ENCODE results near the gene LCE2B.

LCE2B gene

DNA sequence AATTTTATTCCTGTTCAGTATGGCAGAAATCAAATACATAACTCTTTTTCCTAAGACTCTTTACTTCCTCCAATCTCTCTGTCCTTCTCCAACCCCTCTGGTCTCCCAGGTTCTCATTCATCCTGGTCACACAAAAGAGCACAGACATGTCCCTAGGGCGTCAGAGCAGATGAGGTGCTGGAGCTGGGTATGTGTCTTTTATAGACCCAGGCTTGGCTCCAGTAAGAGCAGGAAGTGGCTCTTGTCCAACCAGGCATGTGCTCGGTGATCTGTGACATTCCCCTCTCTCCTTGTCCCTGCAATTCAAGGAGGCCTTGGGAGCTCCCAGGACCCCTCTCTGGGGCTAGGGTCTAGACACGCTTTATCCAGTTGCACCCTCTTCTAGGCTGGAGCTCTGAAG, 40.8 kb upstream of the LCE2B start:
- TF ChIP-seq ZBTB17 (tag by site-specific recombination; IDR thresholded peaks at IDR 0.05): no peak
- TF ChIP-seq, protein P1, sequence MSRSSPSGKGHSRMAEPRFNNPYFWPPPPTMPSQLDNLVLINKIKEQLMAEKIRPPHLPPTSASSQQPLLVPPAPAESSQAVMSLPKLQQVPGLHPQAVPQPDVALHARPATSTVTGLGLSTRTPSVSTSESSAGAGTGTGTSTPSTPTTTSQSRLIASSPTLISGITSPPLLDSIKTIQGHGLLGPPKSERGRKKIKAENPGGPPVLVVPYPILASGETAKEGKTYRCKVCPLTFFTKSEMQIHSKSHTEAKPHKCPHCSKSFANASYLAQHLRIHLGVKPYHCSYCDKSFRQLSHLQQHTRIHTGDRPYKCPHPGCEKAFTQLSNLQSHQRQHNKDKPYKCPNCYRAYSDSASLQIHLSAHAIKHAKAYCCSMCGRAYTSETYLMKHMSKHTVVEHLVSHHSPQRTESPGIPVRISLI (tag by site-specific recombination; IDR thresholded peaks at IDR 0.05): no peak
- TF ChIP-seq, protein P2, sequence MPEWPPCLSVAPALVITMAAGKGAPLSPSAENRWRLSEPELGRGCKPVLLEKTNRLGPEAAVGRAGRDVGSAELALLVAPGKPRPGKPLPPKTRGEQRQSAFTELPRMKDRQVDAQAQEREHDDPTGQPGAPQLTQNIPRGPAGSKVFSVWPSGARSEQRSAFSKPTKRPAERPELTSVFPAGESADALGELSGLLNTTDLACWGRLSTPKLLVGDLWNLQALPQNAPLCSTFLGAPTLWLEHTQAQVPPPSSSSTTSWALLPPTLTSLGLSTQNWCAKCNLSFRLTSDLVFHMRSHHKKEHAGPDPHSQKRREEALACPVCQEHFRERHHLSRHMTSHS (tag by site-specific recombination; IDR thresholded peaks at IDR 0.05): no peak
- TF ChIP-seq ZNF132 (tag by site-specific recombination; IDR thresholded peaks at IDR 0.05; ENCODE audit: borderline replicate concordance): no peak
- TF ChIP-seq ZNF324 (tag by site-specific recombination; IDR thresholded peaks at IDR 0.05): no peak
- TF ChIP-seq ZNF302 (tag by site-specific recombination; IDR thresholded peaks at IDR 0.05; ENCODE audit: low read depth): no peak
- TF ChIP-seq, protein P3, sequence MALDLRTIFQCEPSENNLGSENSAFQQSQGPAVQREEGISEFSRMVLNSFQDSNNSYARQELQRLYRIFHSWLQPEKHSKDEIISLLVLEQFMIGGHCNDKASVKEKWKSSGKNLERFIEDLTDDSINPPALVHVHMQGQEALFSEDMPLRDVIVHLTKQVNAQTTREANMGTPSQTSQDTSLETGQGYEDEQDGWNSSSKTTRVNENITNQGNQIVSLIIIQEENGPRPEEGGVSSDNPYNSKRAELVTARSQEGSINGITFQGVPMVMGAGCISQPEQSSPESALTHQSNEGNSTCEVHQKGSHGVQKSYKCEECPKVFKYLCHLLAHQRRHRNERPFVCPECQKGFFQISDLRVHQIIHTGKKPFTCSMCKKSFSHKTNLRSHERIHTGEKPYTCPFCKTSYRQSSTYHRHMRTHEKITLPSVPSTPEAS (tag by site-specific recombination; IDR thresholded peaks at IDR 0.05): no peak
- no peak for TF ChIP-seq ZNF830 (tag by site-specific recombination; IDR thresholded peaks at IDR 0.05; ENCODE audit: low read depth)
- no peak for TF ChIP-seq ZFHX2 (tag by site-specific recombination; conservative IDR thresholded peaks at IDR 0.05)
- TF ChIP-seq KLF9 (tag by site-specific recombination; IDR thresholded peaks at IDR 0.05; ENCODE audit: low read depth): no peak
- TF ChIP-seq ZNF16 (tag by site-specific recombination; IDR thresholded peaks at IDR 0.05; ENCODE audit: low read depth): no peak
- no peak for TF ChIP-seq ZBTB48 (tag by site-specific recombination; IDR thresholded peaks at IDR 0.05)
- TF ChIP-seq GFI1B (tag by site-specific recombination; IDR thresholded peaks at IDR 0.05): no peak
- no peak for TF ChIP-seq GLIS1 (tag by site-specific recombination; IDR thresholded peaks at IDR 0.05)
- Histone ChIP-seq H3K9me3 (ENCODE audit: control insufficient read depth, insufficient read depth, low read depth, low read length) (no peaks in the 10 kb centered on the region), H3K4me1 (ENCODE audit: control insufficient read depth, insufficient read depth, low read length) (no peaks in the 10 kb centered on the region), H3K27ac (ENCODE audit: extremely low read depth, low read depth, low read length) (no peak overlapping the region), H3K36me3 (ENCODE audit: control insufficient read depth in 2 of 2, insufficient read depth in 1 of 2, low read length in 2 of 2) (no peaks in the 10 kb centered on the region), H3K4me3 (ENCODE audit: low read depth, low read length) (no peak overlapping the region)
- CTCF ChIA-PET: interaction anchor here (1.2 kb wide), 1 partner anchor 584 kb away, joined by 3 read pairs; no protein-coding TSS in a partner anchor
- POLR2A ChIA-PET: no interaction called here

DNA sequence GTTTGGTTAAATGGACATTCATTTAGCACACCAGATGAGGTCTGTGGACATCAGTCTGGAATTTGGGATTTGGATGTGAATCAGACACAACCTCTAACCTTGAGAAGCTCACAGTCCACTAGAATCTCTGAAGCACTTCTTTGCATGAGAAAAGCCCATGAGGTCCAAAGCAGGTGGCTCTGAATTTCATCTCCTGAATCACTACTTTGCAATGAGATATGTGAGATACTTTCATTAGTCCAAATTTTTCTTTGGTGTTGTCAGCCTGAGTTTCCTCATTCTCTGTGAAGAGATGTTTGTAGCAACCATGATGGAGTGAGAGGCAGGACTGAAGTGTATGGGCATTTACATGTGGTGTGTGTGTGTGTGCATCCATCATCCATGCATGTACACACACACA, 39.3 kb upstream of the LCE2B start:
- TF ChIP-seq ZNF558 (tag by site-specific recombination; IDR thresholded peaks at IDR 0.05) (no peak), ZNF664 (tag by site-specific recombination; IDR thresholded peaks at IDR 0.05) (no peak), ZNF626 (tag by site-specific recombination; IDR thresholded peaks at IDR 0.05) (no peak), ZBTB20 (tag by site-specific recombination; IDR thresholded peaks at IDR 0.05) (no peak), ZNF544 (tag by site-specific recombination; IDR thresholded peaks at IDR 0.05) (no peak), ZSCAN16 (tag by site-specific recombination; IDR thresholded peaks at IDR 0.05) (no peak), ZBTB21 (tag by site-specific recombination; IDR thresholded peaks at IDR 0.05) (no peak), OSR2 (tag by site-specific recombination; IDR thresholded peaks at IDR 0.05) (no peak), ZBTB1 (tag by site-specific recombination; IDR thresholded peaks at IDR 0.05) (no peak), ZNF843 (tag by site-specific recombination; IDR thresholded peaks at IDR 0.05) (no peak), ZNF76 (tag by site-specific recombination; IDR thresholded peaks at IDR 0.05; ENCODE audit: borderline replicate concordance, low read depth) (no peak)
- TF ChIP-seq, protein P4, sequence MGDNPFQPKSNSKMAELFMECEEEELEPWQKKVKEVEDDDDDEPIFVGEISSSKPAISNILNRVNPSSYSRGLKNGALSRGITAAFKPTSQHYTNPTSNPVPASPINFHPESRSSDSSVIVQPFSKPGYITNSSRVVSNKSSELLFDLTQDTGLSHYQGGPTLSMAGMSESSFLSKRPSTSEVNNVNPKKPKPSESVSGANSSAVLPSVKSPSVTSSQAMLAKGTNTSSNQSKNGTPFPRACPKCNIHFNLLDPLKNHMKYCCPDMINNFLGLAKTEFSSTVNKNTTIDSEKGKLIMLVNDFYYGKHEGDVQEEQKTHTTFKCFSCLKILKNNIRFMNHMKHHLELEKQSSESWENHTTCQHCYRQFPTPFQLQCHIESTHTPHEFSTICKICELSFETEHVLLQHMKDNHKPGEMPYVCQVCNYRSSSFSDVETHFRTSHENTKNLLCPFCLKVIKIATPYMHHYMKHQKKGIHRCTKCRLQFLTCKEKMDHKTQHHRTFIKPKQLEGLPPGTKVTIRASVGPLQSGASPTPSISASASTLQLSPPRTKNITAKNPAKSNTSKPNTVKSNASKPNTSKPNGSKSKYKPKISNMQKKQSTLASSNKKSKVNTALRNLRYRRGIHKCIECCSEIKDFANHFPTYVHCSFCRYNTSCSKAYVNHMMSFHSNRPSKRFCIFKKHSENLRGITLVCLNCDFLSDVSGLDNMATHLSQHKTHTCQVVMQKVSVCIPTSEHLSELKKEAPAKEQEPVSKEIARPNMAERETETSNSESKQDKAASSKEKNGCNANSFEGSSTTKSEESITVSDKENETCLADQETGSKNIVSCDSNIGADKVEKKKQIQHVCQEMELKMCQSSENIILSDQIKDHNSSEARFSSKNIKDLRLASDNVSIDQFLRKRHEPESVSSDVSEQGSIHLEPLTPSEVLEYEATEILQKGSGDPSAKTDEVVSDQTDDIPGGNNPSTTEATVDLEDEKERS (tag by site-specific recombination; IDR thresholded peaks at IDR 0.05): no peak
- TF ChIP-seq, protein P5, sequence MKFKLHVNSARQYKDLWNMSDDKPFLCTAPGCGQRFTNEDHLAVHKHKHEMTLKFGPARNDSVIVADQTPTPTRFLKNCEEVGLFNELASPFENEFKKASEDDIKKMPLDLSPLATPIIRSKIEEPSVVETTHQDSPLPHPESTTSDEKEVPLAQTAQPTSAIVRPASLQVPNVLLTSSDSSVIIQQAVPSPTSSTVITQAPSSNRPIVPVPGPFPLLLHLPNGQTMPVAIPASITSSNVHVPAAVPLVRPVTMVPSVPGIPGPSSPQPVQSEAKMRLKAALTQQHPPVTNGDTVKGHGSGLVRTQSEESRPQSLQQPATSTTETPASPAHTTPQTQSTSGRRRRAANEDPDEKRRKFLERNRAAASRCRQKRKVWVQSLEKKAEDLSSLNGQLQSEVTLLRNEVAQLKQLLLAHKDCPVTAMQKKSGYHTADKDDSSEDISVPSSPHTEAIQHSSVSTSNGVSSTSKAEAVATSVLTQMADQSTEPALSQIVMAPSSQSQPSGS (tag by site-specific recombination; IDR thresholded peaks at IDR 0.05; ENCODE audit: low read depth): no peak
- H3K4me3 ChIP-seq (ENCODE audit: low read depth, low read length): no peak overlapping the region
- H3K36me3 ChIP-seq (ENCODE audit: control insufficient read depth in 2 of 2, insufficient read depth in 1 of 2, low read length in 2 of 2): no peaks in the 10 kb centered on the region
- CTCF ChIA-PET: interaction anchor here (1.2 kb wide), 2 partner anchors 89 to 546 kb away, joined by 3 to 4 read pairs; no protein-coding TSS in a partner anchor
- no peaks in the 10 kb centered on the region for H3K9me3 ChIP-seq (ENCODE audit: control insufficient read depth, insufficient read depth, low read depth, low read length)
- POLR2A ChIA-PET: no interaction called here
- H3K27ac ChIP-seq (ENCODE audit: extremely low read depth, low read depth, low read length): no peak overlapping the region
- H3K4me1 ChIP-seq (ENCODE audit: control insufficient read depth, insufficient read depth, low read length): no peaks in the 10 kb centered on the region
